NCI-H187 (cell line): ENCODE data around the gene BLOC1S6.
"Not testable (repeated sequence)": the region's sequence is repeated elsewhere in the genome, so short reads cannot be mapped to it uniquely, and the experiment has no call there.

Experiments
- DNase-seq, 2 experiments: peaks; one replicate each; lab custom pipeline; 2025; lab: John Stamatoyannopoulos, UW

Gene BLOC1S6

DNA sequence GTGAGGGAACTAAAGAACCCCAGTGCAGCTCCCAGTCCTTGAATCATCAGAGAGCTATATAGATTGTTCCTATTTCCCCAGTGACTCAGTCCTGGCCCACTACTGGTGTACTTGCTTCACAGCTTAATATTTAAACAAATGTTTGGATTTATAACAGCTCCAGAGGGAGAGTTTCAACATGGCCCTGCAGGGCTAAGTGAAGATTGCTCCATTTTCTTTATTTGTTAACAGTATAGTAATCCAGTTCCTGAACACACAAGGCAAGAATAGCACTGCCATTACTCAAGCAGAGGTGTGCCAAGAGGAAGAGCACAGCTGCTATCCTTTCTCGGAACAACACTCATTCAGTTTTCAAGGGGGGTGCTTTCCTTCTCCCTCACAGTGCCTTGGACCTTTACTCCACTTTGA lies 54.2 kb downstream of the BLOC1S6 start:
- no peak for DNase-seq

DNA sequence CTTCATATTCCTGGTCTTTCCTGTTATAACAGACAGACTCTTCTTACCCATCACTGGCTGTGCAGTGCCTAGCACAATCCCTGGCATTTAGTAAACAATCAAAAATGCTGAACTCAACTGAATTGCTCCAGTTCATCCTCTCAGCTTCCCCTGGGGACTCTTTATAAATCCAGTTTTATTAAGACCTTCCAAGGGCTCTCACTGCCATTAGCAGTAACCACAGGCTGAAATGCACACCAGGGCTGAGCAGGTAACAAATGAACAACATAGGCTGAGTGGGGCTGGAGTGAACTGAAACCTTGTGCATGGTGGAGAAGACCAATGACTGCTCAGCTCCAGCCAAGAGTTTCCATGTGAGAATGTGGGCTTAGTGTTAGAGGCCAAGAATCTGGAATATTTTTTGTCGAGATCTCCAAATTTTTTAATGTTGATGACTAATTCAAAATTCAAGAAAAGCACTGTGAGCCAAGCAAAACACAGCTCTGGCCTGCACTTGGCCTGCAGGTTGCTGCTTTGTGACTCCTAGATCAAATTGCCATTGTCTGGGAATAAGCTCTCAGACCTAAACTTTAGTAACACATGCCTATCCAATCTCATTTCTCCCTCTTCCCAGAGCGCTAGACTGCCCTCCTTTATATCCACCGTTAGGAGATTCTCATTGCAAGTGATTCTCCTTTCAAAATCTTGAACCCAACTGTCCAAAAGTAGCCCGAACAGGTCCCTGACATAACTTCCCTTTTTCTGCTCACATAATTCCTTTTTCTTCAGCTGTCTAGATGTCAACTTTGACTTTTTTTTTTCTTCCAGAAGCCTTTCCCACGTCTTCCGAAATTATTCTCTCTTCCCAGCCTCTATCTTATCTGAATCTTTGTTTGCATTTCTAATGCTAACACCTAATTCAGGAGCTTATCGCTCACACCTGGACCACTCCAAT lies 55.1 kb downstream of the BLOC1S6 start:
- DNase-seq, result peak in 1 of 2 experiments; percentile 4

DNA sequence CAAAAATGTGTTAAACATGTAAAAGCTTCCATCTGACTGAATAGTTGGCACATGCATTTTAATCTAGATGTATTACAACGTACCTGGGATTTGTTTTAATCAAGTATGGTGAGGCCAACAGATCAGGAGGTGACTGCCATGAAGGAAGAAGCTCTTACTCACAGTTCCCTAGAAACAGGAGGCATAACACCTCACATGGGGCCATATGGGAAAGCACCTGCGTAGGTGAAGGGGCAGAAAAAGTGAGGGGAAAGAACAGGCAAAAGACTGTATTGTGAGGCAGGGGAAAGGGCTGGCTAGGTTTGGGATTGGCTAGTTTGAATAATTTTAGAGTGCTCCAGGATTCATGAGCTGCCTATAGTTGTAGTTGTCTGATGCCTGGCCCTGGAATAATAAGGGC lies 57.3 kb downstream of the BLOC1S6 start:
- DNase-seq, result no peak

DNA sequence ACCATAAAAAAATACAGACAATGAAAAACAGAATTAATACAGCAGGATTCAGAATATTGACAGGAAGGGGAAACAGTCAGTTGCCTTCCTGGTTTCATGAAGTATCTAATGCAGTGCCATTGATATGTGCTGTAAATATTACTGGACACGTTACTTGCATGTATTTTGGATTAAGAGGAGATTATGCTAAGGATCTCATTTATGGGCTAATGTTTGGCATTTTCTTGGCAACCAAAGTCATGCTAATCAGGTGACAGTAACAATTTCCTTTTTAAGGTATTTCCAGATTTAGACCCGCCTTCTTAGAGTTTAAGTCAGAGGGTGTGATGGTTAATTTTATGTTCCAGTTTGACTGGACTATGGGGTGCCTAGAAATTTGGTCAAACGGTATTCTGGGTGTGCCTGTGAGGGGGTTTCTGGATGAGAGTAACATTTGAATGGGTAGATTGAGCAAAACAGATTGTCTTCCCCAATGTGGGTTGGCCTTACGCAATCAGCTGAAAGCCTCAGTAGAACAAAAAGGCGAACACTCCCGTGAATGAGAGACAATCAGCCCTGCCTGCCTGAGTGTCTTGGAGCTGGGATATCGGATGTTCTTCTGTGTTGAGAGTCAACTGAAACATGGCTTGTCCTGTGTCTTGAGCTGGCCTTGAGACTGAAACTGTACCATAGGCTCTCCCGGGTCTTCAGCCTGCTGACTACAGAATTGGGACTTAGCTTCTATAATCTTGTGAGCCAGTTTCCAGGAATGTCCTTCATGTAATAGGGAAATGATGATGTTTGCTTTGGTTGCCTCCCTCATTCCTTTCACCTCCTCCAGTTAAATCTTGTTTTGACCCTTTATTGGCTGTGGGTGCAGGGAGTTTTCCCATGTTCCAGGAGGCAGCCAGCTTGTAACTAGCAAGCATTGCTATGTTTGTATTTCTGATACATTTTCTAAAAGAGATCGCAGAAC lies 58.1 kb downstream of the BLOC1S6 start:
- no peak for DNase-seq

DNA sequence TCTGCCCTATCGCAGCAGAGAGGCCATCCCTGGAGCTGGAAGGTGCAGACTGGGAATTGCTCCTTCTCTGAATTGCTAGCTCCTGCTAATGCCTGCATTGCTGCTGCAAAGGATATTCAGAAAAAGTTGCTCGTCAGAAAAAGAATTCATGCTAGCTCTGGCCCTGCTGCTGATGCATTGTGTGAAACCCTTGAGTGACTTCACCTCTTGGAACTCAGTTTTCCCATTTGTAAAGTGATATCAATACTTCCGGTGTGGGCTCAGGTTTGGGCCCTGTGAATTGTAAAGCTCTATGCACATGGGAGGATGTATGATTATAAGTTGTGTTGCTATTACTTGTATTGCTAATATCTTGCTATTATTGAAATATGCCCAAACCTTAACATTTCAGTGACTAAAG lies 59.0 kb downstream of the BLOC1S6 start:
- DNase-seq, result no peak

DNA sequence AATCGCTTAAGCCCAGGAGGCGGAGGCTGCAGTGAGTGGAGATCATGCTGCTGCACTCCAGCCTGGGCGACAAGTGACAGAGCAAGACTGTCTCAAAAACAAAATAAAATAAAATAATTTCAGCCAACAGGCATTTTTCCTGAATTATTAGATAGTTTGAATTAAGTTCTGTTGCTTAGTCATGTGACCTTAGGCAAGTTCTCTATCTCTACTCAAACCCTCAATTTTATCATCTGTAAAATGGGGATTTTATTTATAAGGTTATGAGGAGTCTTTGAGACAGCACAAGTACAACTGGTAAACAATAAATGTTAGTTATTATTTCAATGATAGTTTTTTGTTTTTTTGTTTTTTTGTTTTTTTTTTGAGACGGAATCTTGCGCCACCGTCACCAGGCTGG lies 60.6 kb downstream of the BLOC1S6 start:
- no peak for DNase-seq

DNA sequence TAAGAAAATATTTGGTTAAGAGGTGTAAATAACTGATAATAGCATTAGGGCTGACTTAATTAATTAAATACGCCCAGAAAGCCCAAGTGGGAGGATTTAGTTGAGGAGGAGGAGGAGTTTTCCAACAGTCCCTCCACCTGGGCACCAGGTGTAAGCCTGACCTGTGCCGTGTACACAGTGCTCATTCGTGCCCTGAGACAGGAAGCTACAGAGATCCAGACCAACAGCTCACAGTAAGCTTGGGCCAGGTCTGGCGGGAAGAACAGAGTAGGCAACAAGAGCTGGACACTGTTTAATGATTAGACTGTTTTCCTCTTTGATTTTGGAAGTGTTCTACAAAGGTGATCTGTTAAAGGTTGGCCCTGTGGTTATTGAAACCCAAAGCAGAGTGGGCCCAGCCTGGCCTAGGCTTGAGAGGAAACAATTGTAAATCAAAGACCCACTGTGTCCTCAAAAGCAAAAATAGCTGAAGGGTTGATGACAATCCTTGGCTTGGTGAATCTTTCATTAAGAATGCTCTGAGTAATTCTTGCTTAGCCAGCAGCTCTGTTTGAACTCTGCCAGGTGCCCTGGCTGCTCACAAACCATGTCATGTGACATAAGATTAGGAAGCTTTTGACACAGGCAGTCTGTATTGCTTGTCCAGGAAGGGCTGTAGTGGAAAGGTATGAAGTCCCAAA lies 61.5 kb downstream of the BLOC1S6 start:
- no peak for DNase-seq

DNA sequence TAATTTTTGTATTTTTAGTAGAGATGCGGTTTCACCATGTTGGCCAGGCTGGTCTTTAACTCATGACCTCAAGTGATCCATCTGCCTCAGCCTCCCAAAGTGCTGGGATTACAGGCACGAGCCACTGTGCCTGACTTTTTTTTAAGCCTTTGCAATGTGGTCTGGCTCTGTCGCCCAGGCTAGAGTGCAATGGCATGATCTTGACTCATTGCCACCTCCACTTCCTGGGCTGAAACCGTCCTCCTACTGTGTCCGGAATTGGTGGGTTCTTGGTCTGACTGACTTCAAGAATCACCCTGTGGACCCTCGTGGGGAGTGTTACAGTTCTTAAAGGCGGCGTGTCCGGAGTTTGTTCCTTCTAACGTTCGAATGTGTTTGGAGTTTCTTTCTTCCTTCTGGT lies 62.8 kb downstream of the BLOC1S6 start:
- DNase-seq, result not testable (repeated sequence)

DNA sequence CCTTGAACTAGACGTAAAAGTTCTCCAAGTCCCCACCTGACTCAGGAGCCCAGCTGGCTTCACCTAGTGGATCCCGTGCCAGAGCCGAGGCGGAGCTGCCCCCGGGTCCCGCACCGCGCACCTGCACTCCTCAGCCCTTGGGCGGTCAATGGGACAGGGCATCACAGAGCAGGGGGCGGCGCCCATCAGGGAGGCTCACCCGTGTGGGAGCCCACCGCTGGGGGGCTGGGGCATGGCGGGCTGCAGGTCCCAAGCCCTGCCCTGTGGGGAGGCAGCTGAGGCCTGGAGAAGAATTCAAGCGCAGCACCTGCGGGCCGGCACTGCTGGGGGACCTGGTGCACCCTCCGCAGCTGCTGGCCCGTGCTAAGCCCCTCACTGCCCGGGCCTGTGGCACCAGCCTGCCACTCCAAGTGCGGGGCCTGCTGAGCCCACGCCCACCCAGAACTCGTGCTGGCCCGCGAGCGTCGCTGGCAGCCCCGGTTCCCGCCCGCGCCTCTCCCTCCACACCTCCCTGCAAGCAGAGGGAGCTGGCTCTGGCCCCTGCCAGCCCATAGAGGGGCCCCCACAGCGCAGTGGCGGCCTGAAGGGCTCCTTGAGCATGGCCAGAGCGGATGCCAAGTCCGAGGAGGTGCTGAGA lies 63.8 kb downstream of the BLOC1S6 start:
- DNase-seq, result no peak

DNA sequence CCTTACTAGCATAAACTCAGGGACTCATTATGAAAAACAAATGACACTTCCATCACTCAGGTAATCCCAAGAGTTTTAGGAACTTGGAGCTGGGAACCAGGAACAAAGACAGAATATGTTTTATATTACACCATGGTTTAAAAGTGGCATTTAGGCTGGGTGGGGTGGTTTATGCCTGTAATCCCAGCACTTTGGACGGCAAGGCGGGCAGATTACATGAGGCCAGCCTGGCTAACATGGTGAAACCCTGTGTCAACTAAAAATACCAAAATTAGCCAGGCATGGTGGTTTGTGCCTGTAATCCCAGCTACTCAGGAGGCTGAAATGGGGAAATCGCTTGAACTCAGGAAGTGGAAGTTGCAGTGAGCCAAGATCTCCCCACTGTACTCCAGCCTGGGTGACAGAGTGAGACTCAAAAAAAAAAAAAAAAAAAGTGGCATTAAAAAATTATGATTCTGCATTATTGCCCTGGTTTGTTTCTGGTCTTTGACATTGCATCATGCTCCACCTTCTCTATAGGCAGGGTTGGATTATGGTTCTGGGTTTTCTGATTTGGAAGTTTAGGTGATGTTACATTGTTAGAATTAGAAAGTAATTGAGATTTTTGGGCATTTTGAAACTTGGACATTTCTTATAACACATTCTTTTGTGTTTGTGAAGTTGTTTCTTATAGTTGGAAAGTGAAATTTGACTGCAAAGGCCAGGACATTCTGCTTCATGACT lies 66.7 kb downstream of the BLOC1S6 start:
- no peak for DNase-seq

DNA sequence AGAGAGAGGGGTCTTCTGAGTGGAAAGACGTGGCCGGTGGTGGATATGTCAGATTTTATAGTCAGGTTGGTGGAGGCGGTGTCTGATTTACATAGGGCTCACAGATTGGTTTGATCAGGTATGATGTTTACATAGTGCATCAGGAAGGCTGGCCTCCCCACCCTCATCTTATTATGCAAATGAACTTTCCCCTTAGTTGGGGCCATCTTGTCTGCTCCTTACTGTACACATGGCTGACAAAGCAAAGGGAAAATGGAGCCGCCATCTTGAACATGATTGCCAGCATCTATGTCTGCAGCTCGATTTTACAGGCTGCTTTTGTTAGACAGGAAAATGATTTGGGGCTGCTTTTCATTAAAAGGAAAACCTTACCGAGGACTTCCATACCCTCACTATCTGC lies 67.6 kb downstream of the BLOC1S6 start:
- no peak for DNase-seq

DNA sequence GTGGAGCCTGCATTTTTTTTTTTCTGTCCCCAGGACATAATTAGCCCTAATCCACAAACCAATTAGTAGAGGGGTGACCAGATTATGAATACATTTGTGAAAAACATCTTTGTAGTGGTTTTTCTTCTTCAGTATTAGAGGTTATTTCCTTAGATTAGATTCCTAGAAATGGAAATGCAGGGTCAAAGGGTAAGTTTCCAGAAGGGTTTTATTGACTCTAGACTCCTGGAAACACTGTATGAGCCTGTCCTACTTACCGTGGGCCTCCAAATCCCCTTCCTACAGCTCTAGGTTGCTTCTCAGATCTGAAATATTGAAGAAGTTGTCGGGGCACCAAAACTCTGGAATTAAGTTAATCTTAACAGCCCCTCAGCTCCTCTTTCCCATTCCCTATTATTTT lies 70.1 kb downstream of the BLOC1S6 start:
- no peak for DNase-seq

DNA sequence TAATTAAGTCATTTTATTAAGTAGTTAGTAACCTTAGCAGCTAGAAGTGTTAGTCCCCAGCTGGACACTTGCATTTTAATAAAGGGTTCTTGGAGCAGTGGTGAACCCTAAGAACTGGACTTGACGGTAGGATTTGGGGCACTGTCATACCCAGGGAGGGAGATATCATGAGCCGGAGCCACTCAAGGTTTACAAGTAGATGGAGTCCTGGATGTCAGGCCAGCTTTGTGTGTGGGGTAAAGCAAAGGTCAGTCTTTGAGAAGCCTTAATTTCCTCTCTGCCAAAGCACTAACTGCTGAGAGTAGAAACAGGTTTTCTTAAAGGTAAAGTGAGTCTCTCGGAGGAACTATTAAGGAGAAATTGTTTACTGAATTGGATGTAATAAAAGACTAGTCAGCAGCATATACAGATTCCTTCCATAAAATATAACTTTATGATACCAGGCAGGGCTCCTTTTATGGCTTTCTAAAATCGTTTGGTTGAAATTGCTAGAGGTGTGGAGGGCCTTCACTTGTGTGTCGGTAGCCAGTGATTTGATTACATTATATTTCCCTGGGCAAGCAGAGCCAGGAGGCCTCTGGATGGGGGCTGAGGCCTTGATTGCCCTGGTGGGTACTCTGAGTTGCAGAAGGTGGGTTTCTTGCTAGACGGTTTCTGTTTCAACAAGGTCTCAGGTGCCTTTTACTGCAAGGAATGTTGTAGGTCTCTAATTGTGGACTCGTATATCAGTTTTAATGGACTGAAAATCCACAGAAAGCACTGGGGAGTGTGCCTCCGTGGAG lies 70.8 kb downstream of the BLOC1S6 start:
- no peak for DNase-seq
